ENCODE measurements around the gene GAPVD1.

- TF ChIP-seq, protein P1, sequence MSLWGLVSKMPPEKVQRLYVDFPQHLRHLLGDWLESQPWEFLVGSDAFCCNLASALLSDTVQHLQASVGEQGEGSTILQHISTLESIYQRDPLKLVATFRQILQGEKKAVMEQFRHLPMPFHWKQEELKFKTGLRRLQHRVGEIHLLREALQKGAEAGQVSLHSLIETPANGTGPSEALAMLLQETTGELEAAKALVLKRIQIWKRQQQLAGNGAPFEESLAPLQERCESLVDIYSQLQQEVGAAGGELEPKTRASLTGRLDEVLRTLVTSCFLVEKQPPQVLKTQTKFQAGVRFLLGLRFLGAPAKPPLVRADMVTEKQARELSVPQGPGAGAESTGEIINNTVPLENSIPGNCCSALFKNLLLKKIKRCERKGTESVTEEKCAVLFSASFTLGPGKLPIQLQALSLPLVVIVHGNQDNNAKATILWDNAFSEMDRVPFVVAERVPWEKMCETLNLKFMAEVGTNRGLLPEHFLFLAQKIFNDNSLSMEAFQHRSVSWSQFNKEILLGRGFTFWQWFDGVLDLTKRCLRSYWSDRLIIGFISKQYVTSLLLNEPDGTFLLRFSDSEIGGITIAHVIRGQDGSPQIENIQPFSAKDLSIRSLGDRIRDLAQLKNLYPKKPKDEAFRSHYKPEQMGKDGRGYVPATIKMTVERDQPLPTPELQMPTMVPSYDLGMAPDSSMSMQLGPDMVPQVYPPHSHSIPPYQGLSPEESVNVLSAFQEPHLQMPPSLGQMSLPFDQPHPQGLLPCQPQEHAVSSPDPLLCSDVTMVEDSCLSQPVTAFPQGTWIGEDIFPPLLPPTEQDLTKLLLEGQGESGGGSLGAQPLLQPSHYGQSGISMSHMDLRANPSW (CRISPR knock-in tag; IDR thresholded peaks at IDR 0.05; ENCODE audit: borderline replicate concordance): no peak
- TF ChIP-seq, protein P2, sequence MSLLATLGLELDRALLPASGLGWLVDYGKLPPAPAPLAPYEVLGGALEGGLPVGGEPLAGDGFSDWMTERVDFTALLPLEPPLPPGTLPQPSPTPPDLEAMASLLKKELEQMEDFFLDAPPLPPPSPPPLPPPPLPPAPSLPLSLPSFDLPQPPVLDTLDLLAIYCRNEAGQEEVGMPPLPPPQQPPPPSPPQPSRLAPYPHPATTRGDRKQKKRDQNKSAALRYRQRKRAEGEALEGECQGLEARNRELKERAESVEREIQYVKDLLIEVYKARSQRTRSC (CRISPR knock-in tag; IDR thresholded peaks at IDR 0.05; ENCODE audit: low read depth): no peak
- TF ChIP-seq KDM4B (CRISPR knock-in tag; IDR thresholded peaks at IDR 0.05) (no peak), POLR2A (IDR thresholded peaks at IDR 0.05; ENCODE audit: insufficient read depth in 1 of 2, low read depth in 2 of 2, low read length in 2 of 2) (peak in 1 of 2 experiments; percentile 23; a peak in 1 of 4 replicates), MTA1 (CRISPR knock-in tag; IDR thresholded peaks at IDR 0.05; ENCODE audit: borderline replicate concordance) (no peak)
- TF ChIP-seq, protein P3, sequence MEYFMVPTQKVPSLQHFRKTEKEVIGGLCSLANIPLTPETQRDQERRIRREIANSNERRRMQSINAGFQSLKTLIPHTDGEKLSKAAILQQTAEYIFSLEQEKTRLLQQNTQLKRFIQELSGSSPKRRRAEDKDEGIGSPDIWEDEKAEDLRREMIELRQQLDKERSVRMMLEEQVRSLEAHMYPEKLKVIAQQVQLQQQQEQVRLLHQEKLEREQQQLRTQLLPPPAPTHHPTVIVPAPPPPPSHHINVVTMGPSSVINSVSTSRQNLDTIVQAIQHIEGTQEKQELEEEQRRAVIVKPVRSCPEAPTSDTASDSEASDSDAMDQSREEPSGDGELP (IDR thresholded peaks at IDR 0.05; ENCODE audit: borderline replicate concordance, low read depth): no peak
Observed at GRCh38 chr9:125238127-125238914, 23.3 kb upstream of the GAPVD1 start.
